PC-3 (cell line): ENCODE measurements around the gene TMPRSS2. TPM values are rescaled to one million over a fixed set of nuclear protein-coding genes. Genes with fewer than 3 reads are reported as not detected.
A peak's percentile ranks its signal among the peaks of the same experiment; 100 is the strongest.

Experiments used
- ATAC-seq: fragments of 200-7000 bp; cut with Tn5 transposase; 2 replicates; pipeline ENCODE4 v1.9.1; 2020; ENCODE audit warnings: mild to moderate bottlenecking, moderate library complexity
- BruUV-seq: library from RNA; stranded (reverse); fragments of 400-500 nt; replicated peaks from 2 replicates; lab custom pipeline; 2021; lab: Mats Ljungman, UMichigan
- CTCF ChIA-PET: fragments of 300-600 bp; sonication (Branson Sonifier 250); formaldehyde crosslinking; loops from one replicate; lab custom pipeline; 2022; ENCODE audit warnings: antibody characterized with exemption; lab: Charles Lee
- POLR2A ChIA-PET: fragments of 300-600 bp; sonication (Branson Sonifier 250); formaldehyde crosslinking; loops from one replicate; lab custom pipeline; 2022; ENCODE audit warnings: antibody characterized with exemption; ENCODE audit not compliant: unreplicated experiment; lab: Charles Lee
- DNase-seq: peaks from one replicate; pipeline ENCODE4 v3.0.0-alpha.2; 2015
- H2AFZ ChIP-seq: fragments of 300-600 bp; sonication (generic); 2 replicates; pipeline ENCODE4 v1.6.0; 2016; ENCODE audit warnings: antibody characterized with exemption, low read length
- H3F3A ChIP-seq: fragments of 300-600 bp; sonication (generic); one replicate; pipeline ENCODE4 v1.6.0; 2017; ENCODE audit warnings: antibody characterized with exemption, low read length, control low read depth, mild to moderate bottlenecking; ENCODE audit not compliant: unreplicated experiment
- H3K27ac ChIP-seq: fragments of 300-600 bp; sonication (generic); 2 replicates; pipeline ENCODE4 v1.5.1; 2016; ENCODE audit warnings: mild to moderate bottlenecking, low read length
- H3K27me3 ChIP-seq: fragments of 300-600 bp; sonication (generic); 2 replicates; pipeline ENCODE4 v1.6.1; 2016; ENCODE audit warnings: low read length, mixed read lengths
- H3K36me3 ChIP-seq: fragments of 300-600 bp; sonication (generic); 2 replicates; pipeline ENCODE4 v1.6.1; 2016; ENCODE audit warnings: low read depth, mixed run types, low read length, mixed read lengths
- H3K4me1 ChIP-seq: fragments of 300-600 bp; sonication (generic); 2 replicates; pipeline ENCODE4 v1.5.1; 2016; ENCODE audit warnings: low read length; ENCODE audit not compliant: insufficient read depth
- H3K4me2 ChIP-seq: fragments of 300-600 bp; sonication (generic); 2 replicates; pipeline ENCODE4 v1.6.0; 2016; ENCODE audit warnings: low read length
- H3K4me3 ChIP-seq: fragments of 300-600 bp; sonication (generic); 2 replicates; pipeline ENCODE4 v1.5.1; 2016; ENCODE audit warnings: mild to moderate bottlenecking, low read length, mixed read lengths
- H3K79me2 ChIP-seq: fragments of 300-600 bp; sonication (generic); 2 replicates; pipeline ENCODE4 v1.6.1; 2017; ENCODE audit warnings: low read length, mixed read lengths
- H3K9ac ChIP-seq: fragments of 300-600 bp; sonication (generic); 2 replicates; pipeline ENCODE4 v1.6.0; 2016; ENCODE audit warnings: mild to moderate bottlenecking, low read length
- H3K9me2 ChIP-seq: fragments of 300-600 bp; sonication (generic); replicated peaks from 2 replicates; pipeline ENCODE4 v1.6.1; 2016; ENCODE audit warnings: mixed run types, low read length, mixed read lengths
- H3K9me3 ChIP-seq: fragments of 300-600 bp; sonication (generic); 2 replicates; pipeline ENCODE4 v1.6.1; 2016; ENCODE audit warnings: low read length, mixed read lengths
- H4K20me1 ChIP-seq: fragments of 300-600 bp; sonication (generic); 2 replicates; pipeline ENCODE4 v1.6.1; 2016; ENCODE audit warnings: low read length, mixed read lengths
- CTCF ChIP-seq: fragments of 300-600 bp; sonication (generic); conservative IDR thresholded peaks from 2 replicates; pipeline ENCODE4 v1.5.1; 2017; ENCODE audit warnings: antibody characterized with exemption, low read depth, mild to moderate bottlenecking, low read length
- EZH2 ChIP-seq: fragments of 300-600 bp; sonication (generic); IDR thresholded peaks from one replicate; pipeline ENCODE4 v1.6.1; 2017; ENCODE audit warnings: antibody characterized with exemption, mild to moderate bottlenecking, low read length; ENCODE audit not compliant: unreplicated experiment
- EZH2phosphoT487 ChIP-seq: fragments of 300-600 bp; sonication (generic); IDR thresholded peaks from 2 replicates; pipeline ENCODE4 v1.6.1; 2018; ENCODE audit warnings: mild to moderate bottlenecking, antibody characterized with exemption, low read length, borderline replicate concordance
- intact Hi-C: fragments of 100-400 bp; cut with micrococcal nuclease; formaldehyde crosslinking; loops from 2 replicates; pipeline ENCODE4 v1.9.0; 2023
- total RNA-seq: library from RNA; depleted of rRNA; stranded (reverse); fragments of >200 nt; gene quantifications from 2 replicates; pipeline ENCODE4 v1.2.3, GENCODE V29; 2014

Gene TMPRSS2
- total RNA-seq, 1 experiment from 2014 or later = 15.8 TPM

DNA sequence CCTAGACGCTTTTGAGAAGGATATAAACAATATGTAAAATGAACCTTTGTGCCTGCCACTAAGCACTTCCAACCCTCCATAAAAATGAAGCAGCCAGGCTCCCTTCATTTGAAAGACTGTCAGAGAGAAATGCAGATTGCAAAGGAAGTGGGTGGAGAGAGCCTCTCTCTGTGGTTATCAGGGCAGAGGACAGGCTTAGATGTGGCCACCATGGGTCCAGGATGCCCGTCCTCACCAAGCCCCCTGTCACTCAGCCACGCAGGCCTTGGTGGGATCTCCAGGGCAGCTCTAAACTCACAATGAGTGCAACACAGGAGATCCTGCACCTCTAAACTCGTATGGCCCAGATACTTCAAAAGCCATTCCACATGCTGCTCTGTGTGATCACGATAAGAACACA lies 37.9 kb downstream of the TMPRSS2 start:
- CTCF ChIA-PET = no interaction called here
- Histone ChIP-seq H3K9me2 (no peaks in the 10 kb centered on the region), H3K9me3 (no peaks in the 10 kb centered on the region), H3K9ac (no peak overlapping the region), H2AFZ (no peak overlapping the region), H3K36me3 (0 out of 2 replicates have a peak, but pooled peaks cover 2% of the 10 kb centered on the region), H3K4me1 (peaks cover 14% of the 10 kb centered on the region), H3K79me2 (no peaks in the 10 kb centered on the region), H3F3A (no peaks in the 10 kb centered on the region), H4K20me1 (no peaks in the 10 kb centered on the region), H3K4me2 (no peak overlapping the region), H3K27me3 (no peaks in the 10 kb centered on the region), H3K4me3 (no peak overlapping the region), H3K27ac (no peak overlapping the region)
- no peak for ATAC-seq
- POLR2A ChIA-PET = no interaction called here
- no peak for DNase-seq
- TF ChIP-seq EZH2phosphoT487 = no peak
- no TSS peak for BruUV-seq
- intact Hi-C loops = no loop called here

DNA sequence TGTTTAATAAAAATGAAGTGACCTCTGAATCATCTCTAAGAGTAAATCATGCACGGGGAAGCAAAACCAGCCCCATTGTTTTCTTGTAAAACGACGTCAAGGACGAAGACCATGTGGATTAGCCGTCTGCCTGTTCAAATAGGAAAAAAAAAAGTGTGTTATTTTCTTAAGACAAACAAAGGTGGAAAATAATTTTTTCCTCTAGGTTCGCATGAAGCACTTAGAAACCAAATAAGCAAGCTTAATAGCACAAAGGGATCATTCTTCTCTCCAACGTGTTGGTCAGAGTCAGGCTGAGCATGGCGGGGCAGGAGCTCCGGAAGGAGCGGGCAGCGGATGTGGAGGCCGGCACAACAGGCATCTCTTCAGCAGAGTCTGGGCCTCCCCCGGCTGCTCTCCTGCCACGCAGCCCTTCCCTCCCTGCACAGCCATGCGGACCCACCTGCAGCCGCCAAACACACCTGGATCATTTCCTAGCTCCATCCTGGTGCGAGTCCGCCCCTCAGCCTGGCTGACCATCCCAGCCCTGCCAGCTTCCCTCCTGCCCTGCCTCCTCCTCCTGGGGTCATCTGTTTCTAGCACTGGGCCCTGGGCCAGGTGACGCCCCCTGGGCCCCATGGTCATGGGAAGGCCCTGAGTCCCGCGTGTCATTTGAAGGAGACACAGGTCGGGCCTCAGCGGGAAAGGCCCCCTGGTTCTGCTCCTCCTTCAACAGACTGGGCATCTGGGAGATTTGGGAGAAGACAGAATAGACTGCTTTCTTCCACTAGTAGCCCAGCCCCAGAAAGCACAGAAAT lies 41.7 kb downstream of the TMPRSS2 start:
- H3K9ac ChIP-seq = no peak overlapping the region
- H3K27me3 ChIP-seq = no peaks in the 10 kb centered on the region
- H3K4me3 ChIP-seq = no peak overlapping the region
- H3K4me2 ChIP-seq = no peak overlapping the region
- no TSS peak for BruUV-seq
- H3K9me2 ChIP-seq = no peaks in the 10 kb centered on the region
- DNase-seq (peak; percentile 8), ATAC-seq (no peak)
- no peak overlapping the region for H2AFZ ChIP-seq
- no peaks in the 10 kb centered on the region for H4K20me1 ChIP-seq
- H3K79me2 ChIP-seq = no peaks in the 10 kb centered on the region
- peak overlapping the region; percentile 8; the same call in 1 of the 2 replicates for H3K27ac ChIP-seq
- H3K36me3 ChIP-seq = peaks cover 12% of the 10 kb centered on the region; the same call in 1 of the 2 replicates
- ChIA-PET CTCF (no interaction called here), POLR2A (no interaction called here)
- peaks cover 18% of the 10 kb centered on the region for H3K4me1 ChIP-seq
- H3K9me3 ChIP-seq = no peaks in the 10 kb centered on the region
- TF ChIP-seq EZH2 (no peak), EZH2phosphoT487 (no peak), CTCF (no peak)
- intact Hi-C loops = no loop called here
- no peaks in the 10 kb centered on the region for H3F3A ChIP-seq

GRCh38 chr21:41465176-41465781 lies 42.7 kb downstream of the TMPRSS2 start:
- no peak for ATAC-seq
- no TSS peak for BruUV-seq

More at GRCh38 chr21:41465176-41465781, 42.7 kb downstream of the TMPRSS2 start:
- H3K9me3 ChIP-seq = no peaks in the 10 kb centered on the region
- H3K9me2 ChIP-seq = no peaks in the 10 kb centered on the region
- H3K9ac ChIP-seq = no peak overlapping the region
- H3K4me3 ChIP-seq = no peak overlapping the region
- peaks cover 18% of the 10 kb centered on the region for H3K4me1 ChIP-seq
- H3K27me3 ChIP-seq = no peaks in the 10 kb centered on the region
- intact Hi-C loops = no loop called here
- ChIA-PET POLR2A (no interaction called here), CTCF (no interaction called here)
- peaks cover 12% of the 10 kb centered on the region; the same call in 1 of the 2 replicates for H3K36me3 ChIP-seq
- H3K79me2 ChIP-seq = no peaks in the 10 kb centered on the region
- no peak overlapping the region for H3K27ac ChIP-seq
- H2AFZ ChIP-seq = no peak overlapping the region
- no peaks in the 10 kb centered on the region for H3F3A ChIP-seq
- no peaks in the 10 kb centered on the region for H4K20me1 ChIP-seq
- DNase-seq = no peak
- no peak overlapping the region for H3K4me2 ChIP-seq
- TF ChIP-seq CTCF = no peak
- TF ChIP-seq EZH2phosphoT487 = no peak
- no peak for TF ChIP-seq EZH2
